IMR-90 (cell line): Measurements from ENCODE around the gene LAG3.

ENCODE experiments used
- CEBPB ChIP-seq: IDR thresholded peaks from 2 replicates; pipeline ENCODE4 v1.6.1; 2012; ENCODE audit warnings: low read depth, low read length, improper control_type of control experiment
- CTCF ChIP-seq: conservative IDR thresholded peaks from 2 replicates; pipeline ENCODE4 v1.5.1; 2012; ENCODE audit warnings: mild to moderate bottlenecking, low read depth, low read length, improper control_type of control experiment
- MAFK ChIP-seq: IDR thresholded peaks from 2 replicates; pipeline ENCODE4 v1.6.1; 2012; ENCODE audit warnings: low read depth, low read length, improper control_type of control experiment
- POLR2A ChIP-seq: IDR thresholded peaks from 2 replicates; pipeline ENCODE4 v1.6.1; 2012; ENCODE audit warnings: mild to moderate bottlenecking, low read depth, low read length
- USF2 ChIP-seq: fragments of 150-350 bp; IDR thresholded peaks from 2 replicates; pipeline ENCODE4 v1.6.1; 2017; ENCODE audit warnings: mild to moderate bottlenecking, antibody characterized with exemption, low read length, low read depth

GRCh38 chr12:6736754-6737153 lies 35.6 kb upstream of the LAG3 start:
- TF ChIP-seq CTCF (no peak), POLR2A (no peak), CEBPB (no peak), USF2 (no peak), MAFK (no peak)
